Stimulated activated CD4-positive, alpha-beta T cell treated with anti-CD3 and anti-CD28 coated beads, Interleukin-2, amount 100 ng/mL, for 4 hours (primary cell): ENCODE results near the gene TMEM39A.

Source experiments
- DNase-seq: peaks from one replicate; pipeline ENCODE4 v3.0.0-alpha.2; 2020; ENCODE audit warnings: low read depth

The TMEM39A gene

DNA sequence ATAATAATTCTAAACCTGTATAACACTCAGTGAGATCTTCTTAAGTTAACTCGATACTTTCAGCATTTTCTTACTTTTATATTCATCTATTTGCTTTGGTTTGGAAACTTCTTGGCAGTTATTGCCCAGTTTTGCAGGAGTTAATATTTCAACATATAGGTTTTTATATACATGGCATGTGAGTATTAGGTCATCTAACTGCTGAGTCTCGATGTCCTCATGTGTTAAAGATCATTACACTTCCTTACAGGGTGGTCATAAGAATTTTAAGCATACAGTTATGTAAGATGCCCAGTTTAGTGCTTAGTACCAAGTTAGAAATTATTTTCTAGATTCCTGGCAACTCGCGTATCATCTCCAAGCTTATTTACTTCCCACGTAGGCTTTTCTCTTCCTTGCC, 62.9 kb downstream of the TMEM39A start:
- no peak for DNase-seq

DNA sequence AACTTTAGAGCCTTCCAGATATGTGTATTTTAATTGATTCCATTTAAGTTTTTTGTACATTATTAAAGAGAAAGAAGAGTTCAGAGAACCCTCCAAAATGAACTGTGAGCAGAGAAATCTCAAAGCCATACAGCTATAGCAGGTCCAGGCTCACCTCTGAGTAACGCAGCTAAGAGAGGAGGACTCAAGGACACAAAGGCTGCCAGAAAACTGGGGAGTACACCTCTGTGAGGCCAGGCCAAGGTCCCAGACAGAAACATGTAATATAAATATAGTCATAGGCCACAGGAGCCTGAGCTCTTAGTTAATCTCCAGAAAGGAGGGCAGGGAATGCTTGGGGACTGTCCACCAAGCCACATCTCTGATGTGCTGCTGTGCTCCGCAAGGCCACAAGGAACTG, 66.5 kb downstream of the TMEM39A start:
- no peak for DNase-seq

DNA sequence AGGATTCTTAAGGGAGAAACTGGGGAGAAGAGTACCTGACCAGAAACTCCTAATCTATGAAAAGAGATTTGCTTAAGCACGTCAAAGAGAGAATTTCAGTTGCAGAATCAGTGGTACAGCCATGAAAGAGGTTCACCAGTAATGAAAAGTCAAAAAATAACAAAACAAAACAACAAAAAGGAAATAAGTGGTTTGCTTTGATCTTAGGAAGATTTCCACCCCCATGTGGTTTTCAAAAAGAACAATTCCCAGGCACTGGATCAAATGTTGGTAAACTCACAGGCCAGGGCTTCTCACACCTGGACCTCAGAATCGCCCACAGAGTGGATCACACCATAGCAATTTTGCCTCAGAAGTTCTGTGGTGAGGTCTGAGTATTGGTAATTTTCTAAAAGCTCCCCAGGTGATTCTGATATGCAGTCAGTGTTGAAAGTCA, 67.5 kb downstream of the TMEM39A start:
- no peak for DNase-seq

DNA sequence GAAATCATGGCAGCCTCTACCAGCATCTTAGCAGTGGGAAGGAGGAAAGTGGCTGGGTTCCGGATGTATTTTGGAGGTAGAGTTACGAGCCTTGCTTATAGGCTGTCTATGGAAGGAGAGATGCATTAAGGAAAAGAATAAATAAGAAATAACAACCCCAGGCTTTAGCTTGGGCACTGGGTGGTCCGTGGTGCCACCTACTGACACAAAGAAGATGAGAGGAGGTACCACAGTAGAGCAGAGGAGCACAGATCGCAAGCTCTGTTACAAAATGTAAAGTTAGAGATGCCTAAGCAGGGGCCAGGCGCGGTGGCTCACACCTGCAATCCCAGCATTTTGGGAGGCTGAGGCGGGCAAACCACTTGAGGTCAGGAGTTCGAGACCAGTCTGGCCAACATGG, 74.8 kb downstream of the TMEM39A start:
- DNase-seq, result no peak

DNA sequence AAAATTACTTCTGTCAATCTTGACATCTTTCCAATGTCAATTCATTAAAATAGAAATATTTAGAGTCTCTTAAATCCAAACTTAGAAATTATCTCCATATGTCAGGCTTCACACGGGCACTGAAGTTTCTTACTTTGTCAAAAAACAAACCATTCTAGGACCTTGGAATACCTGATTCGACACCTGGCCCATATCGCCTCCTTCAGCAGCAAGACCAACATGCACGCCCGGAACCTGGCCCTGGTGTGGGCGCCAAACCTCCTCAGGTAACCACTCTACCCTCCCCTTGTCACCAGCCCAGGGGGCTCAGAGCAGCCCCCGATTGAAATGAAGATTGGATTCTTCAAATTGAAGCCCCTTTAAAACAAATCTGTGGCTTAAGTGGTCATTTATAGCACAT, 81.3 kb downstream of the TMEM39A start:
- DNase-seq, result no peak

DNA sequence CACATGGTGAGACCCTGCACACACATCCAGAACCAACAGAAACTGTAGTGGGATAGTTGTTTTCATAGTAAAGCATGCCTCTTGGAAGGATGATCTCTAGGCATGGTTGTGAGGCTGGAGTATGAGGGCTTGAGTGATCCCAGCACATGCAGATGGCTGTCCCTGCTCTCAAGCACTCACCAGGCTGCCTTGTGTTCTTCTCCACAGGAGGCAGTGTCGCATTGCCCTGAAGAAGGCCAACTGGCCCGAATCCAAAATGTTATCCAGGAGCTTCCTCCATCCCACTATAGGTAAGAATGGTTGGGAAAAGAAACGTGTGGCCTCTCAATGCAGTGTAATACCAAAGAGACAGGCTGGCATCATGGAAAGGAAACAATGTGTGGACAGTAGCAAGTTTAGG, 82.7 kb downstream of the TMEM39A start:
- DNase-seq, result no peak
